GM18861 (cell line): ENCODE results near the gene PRAMEF1.
"Not testable (repeated sequence)": the region's sequence is repeated elsewhere in the genome, so short reads cannot be mapped to it uniquely, and the experiment has no call there.

Experiments used
- ATAC-seq: cut with Tn5 transposase; IDR thresholded peaks from one replicate; pipeline ENCODE4 v1.9.1; 2021; ENCODE audit not compliant: unreplicated experiment

Gene PRAMEF1, protein sequence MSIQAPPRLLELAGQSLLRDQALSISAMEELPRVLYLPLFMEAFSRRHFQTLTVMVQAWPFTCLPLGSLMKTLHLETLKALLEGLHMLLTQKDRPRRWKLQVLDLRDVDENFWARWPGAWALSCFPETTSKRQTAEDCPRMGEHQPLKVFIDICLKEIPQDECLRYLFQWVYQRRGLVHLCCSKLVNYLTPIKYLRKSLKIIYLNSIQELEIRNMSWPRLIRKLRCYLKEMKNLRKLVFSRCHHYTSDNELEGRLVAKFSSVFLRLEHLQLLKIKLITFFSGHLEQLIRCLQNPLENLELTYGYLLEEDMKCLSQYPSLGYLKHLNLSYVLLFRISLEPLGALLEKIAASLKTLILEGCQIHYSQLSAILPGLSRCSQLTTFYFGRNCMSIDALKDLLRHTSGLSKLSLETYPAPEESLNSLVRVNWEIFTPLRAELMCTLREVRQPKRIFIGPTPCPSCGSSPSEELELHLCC

DNA sequence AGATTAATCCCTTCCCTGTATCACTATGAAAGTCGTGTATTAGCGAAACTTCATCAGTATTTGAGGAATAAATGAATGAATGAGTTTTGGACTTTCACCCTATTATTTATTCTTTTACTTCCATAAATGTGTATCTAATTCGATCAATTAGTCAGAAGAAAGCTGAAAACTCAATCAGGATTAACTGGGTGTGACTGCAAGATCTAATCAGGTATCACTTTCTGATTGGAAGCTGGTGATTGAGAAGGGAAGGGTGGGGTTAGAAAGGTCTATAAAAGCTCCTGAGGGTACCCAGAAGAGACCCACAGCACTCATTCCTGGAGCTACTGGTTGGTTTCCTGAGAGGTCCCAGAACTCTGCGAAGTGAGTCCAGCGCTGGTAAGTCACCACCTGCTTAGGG lies at the start of gene PRAMEF1:
Gene PRAMEF1, plus strand, starts transcription at position 301 of the 400 bp plus-strand sequence. CDS start 1,831 bp downstream, outside the sequence.
- not testable (repeated sequence) for ATAC-seq

GRCh38 chr1:12741946-12742345 lies 49.3 kb upstream of the PRAMEF1 start:
- ATAC-seq: no peak

DNA sequence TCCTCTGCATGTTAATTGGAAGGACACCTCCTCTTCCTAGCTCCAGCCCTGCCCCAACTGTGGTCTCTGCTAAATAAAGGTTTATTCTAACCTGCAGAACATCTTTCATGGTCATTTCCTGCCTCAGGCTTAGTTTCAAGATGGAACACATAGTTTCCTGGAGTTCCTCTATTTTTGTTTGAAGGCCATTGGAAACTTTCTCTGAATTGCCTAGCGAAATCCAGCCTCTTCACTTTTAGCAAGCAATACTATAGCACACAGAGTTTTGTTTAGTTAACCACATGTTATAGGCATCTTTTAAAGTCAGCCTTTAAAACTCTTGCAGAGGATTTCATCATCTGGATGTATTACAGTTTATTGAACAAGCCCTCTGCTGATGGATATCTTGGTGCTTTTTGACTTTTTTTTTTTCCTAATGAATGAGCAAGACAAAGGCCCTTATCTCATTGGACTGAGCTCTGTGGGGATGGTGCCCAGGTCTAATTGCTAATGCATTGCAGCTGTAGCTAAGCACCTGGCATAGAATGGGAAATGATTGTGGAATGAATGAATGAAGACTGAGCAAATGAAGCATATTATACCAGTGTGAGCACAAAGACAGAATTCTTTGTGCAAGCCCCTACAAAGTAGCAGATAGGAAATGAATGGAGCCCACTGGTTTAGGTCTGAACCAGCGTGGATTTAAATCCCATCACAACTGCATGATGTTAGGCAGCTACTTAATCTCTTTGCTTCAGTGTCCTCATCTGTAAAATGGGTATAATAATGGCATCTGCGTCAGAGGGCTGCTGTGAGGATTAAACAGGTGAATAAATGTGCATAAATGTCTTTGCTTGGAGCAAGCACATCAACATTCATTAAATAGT lies 45.8 kb upstream of the PRAMEF1 start:
- no peak for ATAC-seq

DNA sequence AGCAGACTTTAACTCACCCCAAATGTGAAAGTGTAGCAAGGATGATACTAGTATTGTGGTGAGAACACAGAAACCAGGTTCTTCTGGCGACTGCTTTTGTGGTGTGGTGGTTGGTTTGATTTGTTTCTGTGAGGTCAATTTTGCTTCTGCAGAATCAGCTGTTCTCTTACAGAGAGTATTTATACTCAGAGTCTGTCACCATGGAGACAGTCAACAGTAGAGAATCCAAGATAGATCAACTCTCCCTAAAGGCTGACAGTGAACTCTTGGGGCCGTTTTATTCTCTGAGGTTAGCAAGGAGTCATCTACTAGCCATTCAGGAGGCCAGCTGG lies 45.2 kb upstream of the PRAMEF1 start, which contains the start of gene CFAP107:
Gene CFAP107, plus strand, starts transcription at position 209 of the 332 bp plus-strand sequence. CDS start 231 bp downstream, outside the sequence.
- ATAC-seq: no peak

DNA sequence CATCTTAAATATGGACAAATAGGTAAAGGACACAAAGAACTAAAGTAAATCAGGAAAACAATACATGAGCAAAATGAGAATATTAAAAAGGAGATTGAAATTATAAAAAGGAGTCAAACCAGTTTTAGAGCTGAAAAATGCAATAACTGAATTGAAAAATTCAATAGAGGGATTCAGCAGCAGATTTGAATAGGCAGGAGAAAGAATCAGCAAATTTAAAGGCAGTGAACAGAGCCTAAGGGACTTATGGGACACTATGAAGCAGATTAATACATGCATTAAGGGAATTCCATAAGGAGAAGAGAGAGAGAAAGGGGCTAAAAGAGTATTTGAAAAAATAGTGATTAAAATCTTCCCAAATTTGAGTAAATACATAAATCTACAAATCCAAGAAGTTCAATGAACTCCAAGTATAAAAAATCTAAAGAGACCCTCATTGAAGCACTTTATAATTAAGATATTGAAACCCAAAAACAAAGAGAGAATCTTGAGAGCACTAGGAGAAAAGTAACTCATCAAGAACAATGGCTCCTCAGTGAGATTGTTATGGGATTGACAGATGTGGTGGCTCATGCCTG lies 42.3 kb upstream of the PRAMEF1 start:
- no peak for ATAC-seq

GRCh38 chr1:12754738-12755137 lies 36.5 kb upstream of the PRAMEF1 start:
- ATAC-seq: no peak

- ATAC-seq: no peak
Measured at GRCh38 chr1:12756273-12756672, 34.9 kb upstream of the PRAMEF1 start.

- ATAC-seq: no peak
Measured at GRCh38 chr1:12756768-12757413, 34.3 kb upstream of the PRAMEF1 start.

GRCh38 chr1:12757836-12758235 lies 33.4 kb upstream of the PRAMEF1 start:
- ATAC-seq: no peak

- ATAC-seq: no peak
Measured at GRCh38 chr1:12760256-12760795, 30.9 kb upstream of the PRAMEF1 start.

- ATAC-seq: no peak
Measured at GRCh38 chr1:12761781-12762180, 29.4 kb upstream of the PRAMEF1 start.

DNA sequence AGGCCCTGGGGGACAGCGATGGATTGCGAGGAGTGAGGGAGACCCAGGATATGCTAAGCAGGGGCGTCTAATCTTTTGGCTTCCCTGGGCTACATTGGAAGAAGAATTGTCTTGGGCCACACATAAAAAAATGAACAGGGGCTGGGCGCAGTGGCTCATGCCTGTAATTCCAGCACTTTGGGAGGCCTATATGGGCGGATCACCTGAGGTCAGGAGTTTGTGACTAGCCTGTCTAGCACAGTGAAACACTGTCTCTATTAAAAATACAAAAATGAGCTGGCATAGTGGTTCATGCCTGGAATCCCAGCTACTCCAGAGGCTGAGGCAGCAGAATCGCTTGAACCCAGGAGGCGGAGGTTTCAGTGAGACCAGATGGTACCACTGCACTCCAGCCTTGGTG lies 28.4 kb upstream of the PRAMEF1 start:
- no peak for ATAC-seq

DNA sequence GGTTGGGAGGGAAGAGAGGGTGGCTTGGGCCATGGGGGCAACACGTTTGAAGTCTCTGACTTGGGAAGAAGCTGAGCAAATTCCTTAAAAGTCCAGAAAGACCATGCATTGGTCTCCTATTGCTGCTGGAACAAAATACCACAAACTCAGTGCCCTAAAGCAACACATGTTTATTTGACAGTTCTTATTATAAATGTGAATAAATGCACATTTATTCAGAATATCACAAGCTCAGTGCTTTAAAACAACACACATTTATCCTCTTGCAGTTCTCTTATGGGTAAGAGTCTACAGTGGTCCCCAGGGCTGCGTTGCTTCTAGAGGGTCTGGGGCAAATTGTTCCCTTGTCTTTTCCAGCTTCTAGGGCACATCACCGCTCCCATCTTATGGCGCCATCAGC lies 27.7 kb upstream of the PRAMEF1 start:
- ATAC-seq: no peak

DNA sequence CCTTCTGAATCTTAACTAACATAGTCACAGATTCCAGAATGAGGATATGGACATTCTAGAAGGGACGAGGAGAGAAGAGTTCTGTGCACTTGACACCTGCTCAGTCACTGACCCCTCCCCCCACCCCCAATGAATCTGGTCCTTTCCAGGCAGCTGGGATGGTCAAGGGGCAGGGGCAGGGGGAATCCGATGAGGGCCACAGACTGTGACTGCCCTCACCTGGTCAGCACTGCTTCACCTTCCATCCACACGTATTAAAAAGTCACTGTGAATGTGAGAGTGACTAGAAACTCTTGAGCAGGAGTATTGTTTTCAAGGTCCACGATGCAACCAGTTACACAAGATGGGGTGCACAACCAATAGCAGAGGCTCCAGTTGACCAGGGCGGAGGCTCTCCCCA lies 27.2 kb upstream of the PRAMEF1 start:
- ATAC-seq: no peak

- ATAC-seq: no peak
Measured at GRCh38 chr1:12769031-12769430, 22.2 kb upstream of the PRAMEF1 start.

DNA sequence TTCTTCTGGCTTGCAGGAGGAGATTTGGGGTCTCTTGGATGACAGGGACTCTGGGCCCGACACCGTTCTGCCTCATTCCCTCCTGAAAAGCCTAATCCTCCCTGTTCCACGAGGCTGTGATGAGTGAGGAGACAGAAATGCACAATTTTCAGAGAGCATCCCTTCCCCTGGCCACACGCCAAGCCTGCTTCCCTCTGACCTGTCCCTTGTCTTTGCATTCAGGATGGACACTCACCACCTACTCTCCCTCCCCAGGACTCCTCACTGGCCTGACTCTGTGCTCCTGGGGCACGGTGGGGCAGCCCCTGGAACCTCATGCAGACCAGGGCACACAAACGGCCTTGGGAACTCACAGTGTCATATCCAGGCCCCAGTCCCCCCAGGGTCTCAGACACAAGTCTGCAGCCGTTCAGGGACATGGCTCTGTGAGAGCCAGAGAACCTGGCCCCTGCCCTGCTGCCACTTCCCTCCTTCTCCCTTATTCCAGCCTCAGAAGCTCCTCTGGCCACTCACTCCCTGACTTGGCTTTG lies 21.2 kb upstream of the PRAMEF1 start:
- ATAC-seq: no peak

- no peak for ATAC-seq
Measured at GRCh38 chr1:12770620-12771019, 20.6 kb upstream of the PRAMEF1 start.

- ATAC-seq: no peak
Measured at GRCh38 chr1:12771186-12771585, 20.0 kb upstream of the PRAMEF1 start.

DNA sequence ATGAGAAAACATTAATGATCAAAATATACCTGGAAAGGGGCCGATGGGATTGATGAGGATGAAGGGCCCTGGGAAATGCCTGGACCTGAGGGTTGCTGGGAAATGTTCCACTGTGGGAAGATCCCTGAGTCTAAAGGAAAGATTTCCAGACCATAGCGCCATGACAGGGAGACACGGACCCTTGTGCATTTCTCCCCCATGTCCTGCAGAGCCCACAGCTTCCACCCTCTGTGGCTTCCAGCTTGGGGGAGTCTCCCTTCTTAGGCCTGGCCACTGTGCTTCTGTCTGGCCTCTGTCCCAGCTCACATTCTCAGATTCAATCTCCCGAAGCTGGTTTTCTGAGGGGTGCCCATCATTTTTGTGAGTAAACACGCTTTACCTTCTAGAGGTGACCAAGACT lies 18.7 kb upstream of the PRAMEF1 start:
- ATAC-seq: no peak

GRCh38 chr1:12773438-12773837 lies 17.8 kb upstream of the PRAMEF1 start, which contains the start of gene PRAMEF12:
Gene PRAMEF12 (plus strand): TSS chr1:12773738. CDS start chr1:12774868, 1,130 bp downstream.
- no peak for ATAC-seq
